PC-3 (cell line): Measurements from ENCODE around the gene TDRD5. TPM values are rescaled to one million over a fixed set of nuclear protein-coding genes. Genes with fewer than 3 reads are reported as not detected.

ENCODE experiments used
- ATAC-seq: fragments of 200-7000 bp; cut with Tn5 transposase; 2 replicates; pipeline ENCODE4 v1.9.1; 2020; ENCODE audit warnings: mild to moderate bottlenecking, moderate library complexity
- BruUV-seq: library from RNA; stranded (reverse); fragments of 400-500 nt; replicated peaks from 2 replicates; lab custom pipeline; 2021; lab: Mats Ljungman, UMichigan
- CTCF ChIA-PET: fragments of 300-600 bp; sonication (Branson Sonifier 250); formaldehyde crosslinking; loops from one replicate; lab custom pipeline; 2022; ENCODE audit warnings: antibody characterized with exemption; lab: Charles Lee
- POLR2A ChIA-PET: fragments of 300-600 bp; sonication (Branson Sonifier 250); formaldehyde crosslinking; loops from one replicate; lab custom pipeline; 2022; ENCODE audit warnings: antibody characterized with exemption; ENCODE audit not compliant: unreplicated experiment; lab: Charles Lee
- DNase-seq: peaks from one replicate; pipeline ENCODE4 v3.0.0-alpha.2; 2015
- H2AFZ ChIP-seq: fragments of 300-600 bp; sonication (generic); 2 replicates; pipeline ENCODE4 v1.6.0; 2016; ENCODE audit warnings: antibody characterized with exemption, low read length
- H3F3A ChIP-seq: fragments of 300-600 bp; sonication (generic); one replicate; pipeline ENCODE4 v1.6.0; 2017; ENCODE audit warnings: antibody characterized with exemption, low read length, control low read depth, mild to moderate bottlenecking; ENCODE audit not compliant: unreplicated experiment
- H3K27ac ChIP-seq: fragments of 300-600 bp; sonication (generic); 2 replicates; pipeline ENCODE4 v1.5.1; 2016; ENCODE audit warnings: mild to moderate bottlenecking, low read length
- H3K27me3 ChIP-seq: fragments of 300-600 bp; sonication (generic); 2 replicates; pipeline ENCODE4 v1.6.1; 2016; ENCODE audit warnings: low read length, mixed read lengths
- H3K36me3 ChIP-seq: fragments of 300-600 bp; sonication (generic); 2 replicates; pipeline ENCODE4 v1.6.1; 2016; ENCODE audit warnings: low read depth, mixed run types, low read length, mixed read lengths
- H3K4me1 ChIP-seq: fragments of 300-600 bp; sonication (generic); 2 replicates; pipeline ENCODE4 v1.5.1; 2016; ENCODE audit warnings: low read length; ENCODE audit not compliant: insufficient read depth
- H3K4me2 ChIP-seq: fragments of 300-600 bp; sonication (generic); 2 replicates; pipeline ENCODE4 v1.6.0; 2016; ENCODE audit warnings: low read length
- H3K4me3 ChIP-seq: fragments of 300-600 bp; sonication (generic); 2 replicates; pipeline ENCODE4 v1.5.1; 2016; ENCODE audit warnings: mild to moderate bottlenecking, low read length, mixed read lengths
- H3K79me2 ChIP-seq: fragments of 300-600 bp; sonication (generic); 2 replicates; pipeline ENCODE4 v1.6.1; 2017; ENCODE audit warnings: low read length, mixed read lengths
- H3K9ac ChIP-seq: fragments of 300-600 bp; sonication (generic); 2 replicates; pipeline ENCODE4 v1.6.0; 2016; ENCODE audit warnings: mild to moderate bottlenecking, low read length
- H3K9me2 ChIP-seq: fragments of 300-600 bp; sonication (generic); replicated peaks from 2 replicates; pipeline ENCODE4 v1.6.1; 2016; ENCODE audit warnings: mixed run types, low read length, mixed read lengths
- H3K9me3 ChIP-seq: fragments of 300-600 bp; sonication (generic); 2 replicates; pipeline ENCODE4 v1.6.1; 2016; ENCODE audit warnings: low read length, mixed read lengths
- H4K20me1 ChIP-seq: fragments of 300-600 bp; sonication (generic); 2 replicates; pipeline ENCODE4 v1.6.1; 2016; ENCODE audit warnings: low read length, mixed read lengths
- EZH2 ChIP-seq: fragments of 300-600 bp; sonication (generic); IDR thresholded peaks from one replicate; pipeline ENCODE4 v1.6.1; 2017; ENCODE audit warnings: antibody characterized with exemption, mild to moderate bottlenecking, low read length; ENCODE audit not compliant: unreplicated experiment
- EZH2phosphoT487 ChIP-seq: fragments of 300-600 bp; sonication (generic); IDR thresholded peaks from 2 replicates; pipeline ENCODE4 v1.6.1; 2018; ENCODE audit warnings: mild to moderate bottlenecking, antibody characterized with exemption, low read length, borderline replicate concordance
- intact Hi-C: fragments of 100-400 bp; cut with micrococcal nuclease; formaldehyde crosslinking; loops from 2 replicates; pipeline ENCODE4 v1.9.0; 2023
- total RNA-seq: library from RNA; depleted of rRNA; stranded (reverse); fragments of >200 nt; gene quantifications from 2 replicates; pipeline ENCODE4 v1.2.3, GENCODE V29; 2014
- TF ChIP-seq, protein P1 (sequence below): fragments of 300-600 bp; sonication (generic); conservative IDR thresholded peaks from 2 replicates; pipeline ENCODE4 v1.5.1; 2017; ENCODE audit warnings: antibody characterized with exemption, low read depth, mild to moderate bottlenecking, low read length

TDRD5 gene
- total RNA-seq, 1 experiment from 2014 or later: not detected

DNA sequence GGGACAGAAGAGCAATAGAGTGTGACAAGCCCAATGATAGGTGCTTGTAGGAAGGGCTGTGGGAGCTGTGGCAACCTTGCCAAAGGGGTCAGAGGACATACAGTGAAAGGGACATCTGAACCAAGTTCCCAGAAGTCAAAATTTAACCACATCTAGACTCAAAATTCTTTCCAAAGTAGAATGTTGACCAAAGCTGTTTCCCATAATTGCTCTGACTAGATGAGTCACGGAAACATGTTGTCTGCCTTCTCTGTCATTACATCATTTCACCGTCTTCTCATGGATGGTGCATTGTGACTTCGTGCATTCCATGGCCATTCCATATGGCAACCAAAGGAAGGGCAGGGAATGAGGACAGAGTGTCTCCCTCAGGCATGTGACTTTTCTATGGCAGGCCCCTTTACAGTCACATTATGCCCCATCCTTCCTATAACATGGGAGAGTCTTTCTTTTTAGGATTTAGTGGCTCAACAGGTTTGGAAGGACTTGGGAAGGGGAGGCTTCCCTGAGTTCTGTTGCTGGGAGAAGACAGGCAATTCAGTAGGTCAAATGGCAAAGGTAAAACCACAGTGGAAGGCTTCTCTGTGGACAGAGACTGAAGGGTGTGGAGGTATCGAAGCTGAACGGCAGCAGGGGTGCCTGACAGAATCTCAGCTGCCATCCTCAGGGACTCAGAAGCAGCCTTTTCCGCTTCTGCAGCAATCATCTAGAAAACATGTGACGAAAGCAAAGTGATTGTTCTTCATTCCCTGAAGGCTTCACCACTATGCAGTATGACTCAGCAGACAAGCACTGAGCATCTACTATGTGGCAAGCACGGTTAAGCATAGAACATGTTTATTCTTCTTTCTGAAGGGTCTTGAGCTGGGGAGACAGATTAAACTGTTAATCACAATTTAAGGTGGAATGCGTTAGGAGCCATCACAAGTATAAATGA lies 40.6 kb upstream of the TDRD5 start:
- no peaks in the 10 kb centered on the region for H3F3A ChIP-seq
- ChIA-PET POLR2A (no interaction called here), CTCF (no interaction called here)
- no peak for TF ChIP-seq EZH2phosphoT487
- TF ChIP-seq, protein P1, sequence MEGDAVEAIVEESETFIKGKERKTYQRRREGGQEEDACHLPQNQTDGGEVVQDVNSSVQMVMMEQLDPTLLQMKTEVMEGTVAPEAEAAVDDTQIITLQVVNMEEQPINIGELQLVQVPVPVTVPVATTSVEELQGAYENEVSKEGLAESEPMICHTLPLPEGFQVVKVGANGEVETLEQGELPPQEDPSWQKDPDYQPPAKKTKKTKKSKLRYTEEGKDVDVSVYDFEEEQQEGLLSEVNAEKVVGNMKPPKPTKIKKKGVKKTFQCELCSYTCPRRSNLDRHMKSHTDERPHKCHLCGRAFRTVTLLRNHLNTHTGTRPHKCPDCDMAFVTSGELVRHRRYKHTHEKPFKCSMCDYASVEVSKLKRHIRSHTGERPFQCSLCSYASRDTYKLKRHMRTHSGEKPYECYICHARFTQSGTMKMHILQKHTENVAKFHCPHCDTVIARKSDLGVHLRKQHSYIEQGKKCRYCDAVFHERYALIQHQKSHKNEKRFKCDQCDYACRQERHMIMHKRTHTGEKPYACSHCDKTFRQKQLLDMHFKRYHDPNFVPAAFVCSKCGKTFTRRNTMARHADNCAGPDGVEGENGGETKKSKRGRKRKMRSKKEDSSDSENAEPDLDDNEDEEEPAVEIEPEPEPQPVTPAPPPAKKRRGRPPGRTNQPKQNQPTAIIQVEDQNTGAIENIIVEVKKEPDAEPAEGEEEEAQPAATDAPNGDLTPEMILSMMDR: no peak
- TF ChIP-seq EZH2: no peak
- no peak for ATAC-seq
- H3K36me3 ChIP-seq: no peaks in the 10 kb centered on the region
- H3K4me3 ChIP-seq: no peak overlapping the region
- H2AFZ ChIP-seq: no peak overlapping the region
- no peaks in the 10 kb centered on the region for H3K79me2 ChIP-seq
- no peaks in the 10 kb centered on the region for H4K20me1 ChIP-seq
- H3K4me1 ChIP-seq: no peaks in the 10 kb centered on the region
- DNase-seq: peak; percentile 23
- BruUV-seq: no TSS peak
- H3K27ac ChIP-seq: no peak overlapping the region
- no peak overlapping the region for H3K9ac ChIP-seq
- intact Hi-C loops: no loop called here
- H3K9me3 ChIP-seq: no peaks in the 10 kb centered on the region
- no peaks in the 10 kb centered on the region for H3K9me2 ChIP-seq
- peaks cover 11% of the 10 kb centered on the region for H3K27me3 ChIP-seq
- no peak overlapping the region for H3K4me2 ChIP-seq

DNA sequence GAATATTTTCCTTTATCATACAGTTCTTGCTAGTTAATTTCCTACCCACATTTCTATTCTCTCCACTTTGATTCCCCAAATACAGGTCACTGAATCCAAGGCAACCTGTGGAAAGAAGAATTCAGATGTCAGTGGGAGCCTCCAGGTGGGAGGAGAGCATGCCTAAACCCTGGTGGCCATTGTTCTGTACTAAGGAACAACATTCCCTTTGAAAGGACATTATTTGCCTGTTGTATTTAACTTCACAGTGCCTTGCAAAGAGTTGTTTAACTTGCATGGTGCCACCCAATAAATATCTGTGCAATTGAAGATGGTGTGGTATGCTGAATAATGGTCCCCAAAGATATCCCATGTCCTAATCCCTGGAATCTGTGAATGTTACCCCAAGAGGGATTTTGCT lies 37.2 kb upstream of the TDRD5 start:
- Histone ChIP-seq H2AFZ (no peak overlapping the region), H3K4me2 (no peak overlapping the region), H3K4me1 (no peaks in the 10 kb centered on the region), H3K4me3 (no peak overlapping the region), H3K79me2 (no peaks in the 10 kb centered on the region), H3K9ac (no peak overlapping the region), H4K20me1 (no peaks in the 10 kb centered on the region), H3F3A (no peaks in the 10 kb centered on the region), H3K9me2 (no peaks in the 10 kb centered on the region), H3K36me3 (no peaks in the 10 kb centered on the region), H3K27me3 (peaks cover 8% of the 10 kb centered on the region), H3K9me3 (no peaks in the 10 kb centered on the region), H3K27ac (no peak overlapping the region)
- ChIA-PET CTCF (no interaction called here), POLR2A (no interaction called here)
- intact Hi-C loops: no loop called here
- TF ChIP-seq, protein P1: no peak
- TF ChIP-seq EZH2 (no peak), EZH2phosphoT487 (no peak)
- ATAC-seq (no peak), DNase-seq (no peak)
- BruUV-seq: no TSS peak

DNA sequence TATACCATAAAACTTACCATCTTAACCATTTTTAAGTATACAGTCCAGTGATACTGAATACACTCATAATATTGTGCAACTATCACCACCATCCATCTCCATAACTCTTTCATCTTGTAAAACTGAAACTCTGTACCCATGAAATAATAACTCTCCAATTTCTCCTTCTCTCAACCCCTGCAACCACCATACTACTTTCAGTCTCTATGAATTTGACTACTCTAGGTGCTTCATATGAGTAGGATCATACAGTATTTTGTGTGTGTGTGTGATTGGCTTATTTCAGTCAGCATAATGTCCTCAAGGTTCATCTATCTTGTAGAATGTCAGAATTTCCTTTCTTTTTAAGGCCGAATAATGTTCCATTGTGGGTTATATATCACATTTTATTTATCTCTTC lies 33.6 kb upstream of the TDRD5 start:
- Histone ChIP-seq H3K36me3 (no peaks in the 10 kb centered on the region), H4K20me1 (no peaks in the 10 kb centered on the region), H3K27ac (no peak overlapping the region), H3K4me3 (no peak overlapping the region), H3K27me3 (peaks cover 7% of the 10 kb centered on the region; the same call in 1 of the 2 replicates), H3K79me2 (no peaks in the 10 kb centered on the region), H3K4me1 (no peaks in the 10 kb centered on the region), H3K9ac (no peak overlapping the region), H3K9me2 (no peaks in the 10 kb centered on the region), H3F3A (no peaks in the 10 kb centered on the region), H2AFZ (no peak overlapping the region), H3K4me2 (no peak overlapping the region), H3K9me3 (no peaks in the 10 kb centered on the region)
- CTCF ChIA-PET: no interaction called here
- POLR2A ChIA-PET: no interaction called here
- intact Hi-C loops: no loop called here
- BruUV-seq: no TSS peak
- TF ChIP-seq EZH2: no peak
- TF ChIP-seq EZH2phosphoT487: no peak
- TF ChIP-seq, protein P1: no peak
- no peak for ATAC-seq
- DNase-seq: no peak
